H9 (cell line): ENCODE results near the gene NKAIN4. TPM values are rescaled to one million over a fixed set of nuclear protein-coding genes. Genes with fewer than 3 reads are reported as not detected.

Experiments used
- DNase-seq: peaks from one replicate; pipeline ENCODE4 v3.0.0-alpha.2; 2017
- H2AFZ ChIP-seq: one replicate; pipeline ENCODE4 v1.6.1; 2013; ENCODE audit warnings: mild to moderate bottlenecking, low read length, control low read depth, moderate library complexity
- H2AK5ac ChIP-seq: 2 replicates; pipeline ENCODE4 v1.6.1; 2013; ENCODE audit warnings: low read length, control low read depth, mixed read lengths; ENCODE audit not compliant: insufficient read length
- H2BK120ac ChIP-seq: one replicate; pipeline ENCODE4 v1.6.1; 2013; ENCODE audit warnings: low read depth, mild to moderate bottlenecking, low read length, control low read depth, inconsistent platforms; ENCODE audit not compliant: poor library complexity, severe bottlenecking
- H2BK12ac ChIP-seq: 2 replicates; pipeline ENCODE4 v1.6.1; 2013; ENCODE audit warnings: low read length, control low read depth, mixed read lengths, low read depth; ENCODE audit not compliant: insufficient read length
- H2BK15ac ChIP-seq: 2 replicates; pipeline ENCODE4 v1.6.1; 2013; ENCODE audit warnings: low read depth, low read length, control low read depth
- H2BK20ac ChIP-seq: one replicate; pipeline ENCODE4 v1.6.1; 2013; ENCODE audit warnings: low read depth, mild to moderate bottlenecking, low read length, control low read depth, inconsistent platforms; ENCODE audit not compliant: poor library complexity, severe bottlenecking
- H2BK5ac ChIP-seq: 2 replicates; pipeline ENCODE4 v1.6.1; 2013; ENCODE audit warnings: low read length, control low read depth, mixed read lengths; ENCODE audit not compliant: insufficient read length
- H3K14ac ChIP-seq: 2 replicates; pipeline ENCODE4 v1.6.1; 2013; ENCODE audit warnings: low read length, control low read depth; ENCODE audit not compliant: insufficient read depth
- H3K18ac ChIP-seq: 2 replicates; pipeline ENCODE4 v1.6.1; 2013; ENCODE audit warnings: low read depth, mild to moderate bottlenecking, mixed read lengths, low read length, control low read depth; ENCODE audit not compliant: insufficient read length
- H3K23ac ChIP-seq: 2 replicates; pipeline ENCODE4 v1.6.1; 2013; ENCODE audit warnings: low read length, control low read depth, mixed read lengths, low read depth; ENCODE audit not compliant: insufficient read length
- H3K23me2 ChIP-seq: 2 replicates; pipeline ENCODE4 v1.6.1; 2013; ENCODE audit warnings: low read depth, mild to moderate bottlenecking, mixed read lengths, low read length, control low read depth; ENCODE audit not compliant: insufficient read length, poor library complexity, severe bottlenecking
- H3K27ac ChIP-seq: 2 replicates; pipeline ENCODE4 v1.5.1; 2013; ENCODE audit warnings: low read length, control low read depth, mixed read lengths, low read depth; ENCODE audit not compliant: insufficient read length
- H3K27me3 ChIP-seq: 2 replicates; pipeline ENCODE4 v1.6.1; 2013; ENCODE audit warnings: low read length, control low read depth, inconsistent platforms; ENCODE audit not compliant: insufficient read depth
- H3K4ac ChIP-seq: 2 replicates; pipeline ENCODE4 v1.6.1; 2013; ENCODE audit warnings: low read depth, mild to moderate bottlenecking, control low read depth, inconsistent platforms, low read length, moderate library complexity
- H3K4me1 ChIP-seq: 2 replicates; pipeline ENCODE4 v1.6.1; 2013; ENCODE audit warnings: low read length, control low read depth, inconsistent platforms; ENCODE audit not compliant: insufficient read depth
- H3K4me2 ChIP-seq: 2 replicates; pipeline ENCODE4 v1.6.1; 2013; ENCODE audit warnings: low read length, control low read depth, mixed read lengths; ENCODE audit not compliant: insufficient read length, insufficient read depth
- H3K56ac ChIP-seq: 2 replicates; pipeline ENCODE4 v1.6.1; 2013; ENCODE audit warnings: low read depth, mild to moderate bottlenecking, mixed read lengths, low read length, control low read depth; ENCODE audit not compliant: insufficient read length
- H3K79me1 ChIP-seq: 2 replicates; pipeline ENCODE4 v1.6.1; 2013; ENCODE audit warnings: low read depth, mild to moderate bottlenecking, moderate library complexity, low read length, control low read depth, inconsistent platforms; ENCODE audit not compliant: insufficient read depth, poor library complexity, severe bottlenecking
- H3K79me2 ChIP-seq: 2 replicates; pipeline ENCODE4 v1.6.1; 2013; ENCODE audit warnings: low read length, control low read depth, inconsistent platforms; ENCODE audit not compliant: insufficient read depth
- H3K9ac ChIP-seq: 2 replicates; pipeline ENCODE4 v1.6.1; 2013; ENCODE audit warnings: low read length, control low read depth, mixed read lengths; ENCODE audit not compliant: insufficient read length; ENCODE audit errors: extremely low read depth
- H3K9me3 ChIP-seq: one replicate; pipeline ENCODE4 v1.6.1; 2013; ENCODE audit warnings: low read depth, low read length, inconsistent platforms; ENCODE audit not compliant: control insufficient read depth
- H3T11ph ChIP-seq: one replicate; pipeline ENCODE4 v1.6.1; 2013; ENCODE audit warnings: mild to moderate bottlenecking, low read length, control low read depth, inconsistent platforms
- H4K20me1 ChIP-seq: one replicate; pipeline ENCODE4 v1.6.1; 2013; ENCODE audit not compliant: control insufficient read depth, insufficient read length, insufficient read depth
- H4K5ac ChIP-seq: 2 replicates; pipeline ENCODE4 v1.6.1; 2013; ENCODE audit warnings: low read depth, mild to moderate bottlenecking, mixed read lengths, low read length, control low read depth; ENCODE audit not compliant: insufficient read length
- H4K8ac ChIP-seq: replicated peaks from 2 replicates; pipeline ENCODE4 v1.6.1; 2013; ENCODE audit warnings: low read length, control low read depth, mixed read lengths, low read depth; ENCODE audit not compliant: insufficient read length
- H4K91ac ChIP-seq: 2 replicates; pipeline ENCODE4 v1.6.1; 2013; ENCODE audit warnings: low read depth, mild to moderate bottlenecking, moderate library complexity, mixed read lengths, low read length, control low read depth; ENCODE audit not compliant: insufficient read length
- H3K27ac Mint-ChIP-seq, 3 experiments: 2 replicates in 2 of 3; 3 replicates in 1 of 3; pipeline ENCODE4 v1.8.0; 2020 to 2021; ENCODE audit warnings: mixed read lengths in 3 of 3, mild to moderate bottlenecking in 1 of 3, moderate library complexity in 1 of 3
- H3K27me3 Mint-ChIP-seq: 2 replicates; pipeline ENCODE4 v1.8.0; 2021; ENCODE audit warnings: low read depth, mild to moderate bottlenecking, moderate library complexity, mixed read lengths
- H3K36me3 Mint-ChIP-seq, 3 experiments: 2 replicates in 2 of 3; 3 replicates in 1 of 3; pipeline ENCODE4 v1.8.0; 2020 to 2021; ENCODE audit warnings: low read depth in 3 of 3, mixed read lengths in 3 of 3; ENCODE audit not compliant: insufficient read depth in 1 of 3
- H3K4me1 Mint-ChIP-seq, 2 experiments: 2 replicates each; pipeline ENCODE4 v1.8.0; 2020; ENCODE audit warnings: mixed read lengths in 2 of 2
- H3K4me3 Mint-ChIP-seq, 2 experiments: 2 replicates in 1 of 2; 3 replicates in 1 of 2; pipeline ENCODE4 v1.8.0; 2020 to 2021; ENCODE audit warnings: mild to moderate bottlenecking in 2 of 2, mixed read lengths in 2 of 2, moderate library complexity in 1 of 2
- H3K9me3 Mint-ChIP-seq, 2 experiments: 2 replicates in 1 of 2; 3 replicates in 1 of 2; pipeline ENCODE4 v1.8.0; 2020; ENCODE audit warnings: mild to moderate bottlenecking in 2 of 2, mixed read lengths in 2 of 2, moderate library complexity in 1 of 2
- WGBS: extraction: QIAGEN DNeasy Blood & Tissue Kit; methylation state at CpG from one replicate; pipeline ENCODE4 v1.1.7; 2013; ENCODE audit warnings: missing lambda C conversion rate, low lambda C conversion rate, mixed read lengths; ENCODE audit not compliant: insufficient read length; ENCODE audit errors: extremely low coverage; 5-methylcytosine and 5-hydroxymethylcytosine counted together
- total RNA-seq: library from RNA; stranded (reverse); gene quantifications from 2 replicates; pipeline ENCODE4 v1.2.1, GENCODE V29; 2021
- TF ChIP-seq, protein P1 (sequence below): fragments of 200-600 bp; sonication (generic); conservative IDR thresholded peaks from 3 replicates; pipeline ENCODE4 v1.8.0; 2021; ENCODE audit warnings: antibody characterized with exemption, mild to moderate bottlenecking

Gene NKAIN4
- total RNA-seq, 1 experiment from 2014 or later: 20.9 TPM

DNA sequence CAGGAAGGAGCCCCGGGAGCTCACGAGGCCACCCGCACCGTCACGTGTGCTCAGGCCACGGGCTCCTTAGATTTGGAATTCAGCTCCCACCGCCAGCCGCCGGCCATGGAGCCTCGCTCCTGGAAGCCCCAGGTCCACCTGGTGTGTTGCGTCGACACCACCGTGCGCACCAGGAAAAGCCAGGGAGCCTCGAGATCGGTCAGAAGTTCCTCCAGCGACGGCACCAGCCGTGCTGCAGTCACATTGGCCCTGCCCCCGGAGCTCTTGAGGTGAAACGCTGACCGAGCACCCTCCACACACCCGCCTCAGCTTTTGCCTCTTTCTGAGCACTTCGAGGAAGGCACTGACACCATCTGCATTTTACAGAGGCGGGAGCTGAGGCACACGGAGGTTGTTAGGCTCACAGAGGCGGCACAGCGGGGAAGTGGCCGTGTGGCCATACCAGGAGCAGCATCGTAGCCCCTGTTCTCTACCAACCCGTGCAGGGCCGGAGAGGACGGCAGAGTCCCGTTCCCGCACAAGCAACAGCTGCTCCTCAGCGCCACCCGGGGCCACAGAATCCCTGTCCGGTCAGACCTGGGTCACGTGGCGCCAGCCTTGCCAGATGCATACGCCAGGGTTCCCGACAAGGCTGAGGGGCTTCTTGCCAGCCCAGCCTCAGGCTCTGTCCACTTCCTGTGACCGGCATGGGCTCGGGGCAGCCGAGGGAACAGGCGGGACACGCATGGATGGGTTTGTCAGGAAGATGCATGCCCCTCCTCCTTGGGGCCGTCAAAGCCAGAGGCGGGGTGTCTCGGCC, 7.6 kb downstream of the NKAIN4 start:
- Histone ChIP-seq H3K56ac (no peak overlapping the region), H3K27me3 (no peaks in the 10 kb centered on the region), H2BK20ac (no peak overlapping the region), H4K8ac (no peak overlapping the region), H4K91ac (no peak overlapping the region), H3K4ac (no peak overlapping the region), H3T11ph (no peak overlapping the region), H3K79me2 (no peaks in the 10 kb centered on the region), H3K27ac (no peak overlapping the region), H2BK5ac (no peak overlapping the region), H3K79me1 (no peaks in the 10 kb centered on the region), H3K14ac (no peak overlapping the region; the same call in 1 of the 2 replicates), H2AK5ac (no peak overlapping the region), H3K4me2 (no peak overlapping the region), H3K4me1 (no peaks in the 10 kb centered on the region), H4K5ac (no peak overlapping the region), H2BK12ac (no peak overlapping the region), H3K23ac (no peak overlapping the region), H3K9ac (no peak overlapping the region), H2BK15ac (no peak overlapping the region), H3K18ac (no peak overlapping the region), H2AFZ (no peak overlapping the region), H2BK120ac (no peak overlapping the region), H3K9me3 (no peaks in the 10 kb centered on the region), H4K20me1 (no peaks in the 10 kb centered on the region), H3K23me2 (no peaks in the 10 kb centered on the region)
- Mint-ChIP-seq H3K27ac (no peak overlapping the region), H3K9me3 (peaks cover 2 to 5% of the 10 kb centered on the region in 2 experiments; a peak in 1 of 5 replicates), H3K27me3 (peaks cover 13% of the 10 kb centered on the region), H3K4me3 (no peak overlapping the region), H3K4me1 (peaks cover 16 to 21% of the 10 kb centered on the region in 2 experiments), H3K36me3 (peaks cover 0 to 4% (median 0%) of the 10 kb centered on the region in 3 experiments; a peak in 2 of 7 replicates)
- no CpG with 5 or more reads among the region's 50 CpGs for WGBS
- TF ChIP-seq, protein P1, sequence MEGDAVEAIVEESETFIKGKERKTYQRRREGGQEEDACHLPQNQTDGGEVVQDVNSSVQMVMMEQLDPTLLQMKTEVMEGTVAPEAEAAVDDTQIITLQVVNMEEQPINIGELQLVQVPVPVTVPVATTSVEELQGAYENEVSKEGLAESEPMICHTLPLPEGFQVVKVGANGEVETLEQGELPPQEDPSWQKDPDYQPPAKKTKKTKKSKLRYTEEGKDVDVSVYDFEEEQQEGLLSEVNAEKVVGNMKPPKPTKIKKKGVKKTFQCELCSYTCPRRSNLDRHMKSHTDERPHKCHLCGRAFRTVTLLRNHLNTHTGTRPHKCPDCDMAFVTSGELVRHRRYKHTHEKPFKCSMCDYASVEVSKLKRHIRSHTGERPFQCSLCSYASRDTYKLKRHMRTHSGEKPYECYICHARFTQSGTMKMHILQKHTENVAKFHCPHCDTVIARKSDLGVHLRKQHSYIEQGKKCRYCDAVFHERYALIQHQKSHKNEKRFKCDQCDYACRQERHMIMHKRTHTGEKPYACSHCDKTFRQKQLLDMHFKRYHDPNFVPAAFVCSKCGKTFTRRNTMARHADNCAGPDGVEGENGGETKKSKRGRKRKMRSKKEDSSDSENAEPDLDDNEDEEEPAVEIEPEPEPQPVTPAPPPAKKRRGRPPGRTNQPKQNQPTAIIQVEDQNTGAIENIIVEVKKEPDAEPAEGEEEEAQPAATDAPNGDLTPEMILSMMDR: no peak
- peak; percentile 76 for DNase-seq
